ENCODE results near the gene ZNF24. TPM values are rescaled to one million over a fixed set of nuclear protein-coding genes. Genes with fewer than 3 reads are reported as not detected.

Gene ZNF24
- total and polyA plus RNA-seq, 2 donors (not counting 1 experiment from before 2014, with no cell fraction given), result 16.9 to 33.9 TPM

- no peaks in the 10 kb centered on the region for H3K36me3 ChIP-seq (ENCODE audit: control insufficient read depth, insufficient read depth, low read length)
- no peaks in the 10 kb centered on the region for H4K20me1 ChIP-seq (ENCODE audit: control insufficient read depth, extremely low read depth, insufficient read depth, low read length)
- no peak for TF ChIP-seq EZH2 (IDR thresholded peaks at IDR 0.05; ENCODE audit: low read length, missing control alignments)
- TF ChIP-seq, protein P1, sequence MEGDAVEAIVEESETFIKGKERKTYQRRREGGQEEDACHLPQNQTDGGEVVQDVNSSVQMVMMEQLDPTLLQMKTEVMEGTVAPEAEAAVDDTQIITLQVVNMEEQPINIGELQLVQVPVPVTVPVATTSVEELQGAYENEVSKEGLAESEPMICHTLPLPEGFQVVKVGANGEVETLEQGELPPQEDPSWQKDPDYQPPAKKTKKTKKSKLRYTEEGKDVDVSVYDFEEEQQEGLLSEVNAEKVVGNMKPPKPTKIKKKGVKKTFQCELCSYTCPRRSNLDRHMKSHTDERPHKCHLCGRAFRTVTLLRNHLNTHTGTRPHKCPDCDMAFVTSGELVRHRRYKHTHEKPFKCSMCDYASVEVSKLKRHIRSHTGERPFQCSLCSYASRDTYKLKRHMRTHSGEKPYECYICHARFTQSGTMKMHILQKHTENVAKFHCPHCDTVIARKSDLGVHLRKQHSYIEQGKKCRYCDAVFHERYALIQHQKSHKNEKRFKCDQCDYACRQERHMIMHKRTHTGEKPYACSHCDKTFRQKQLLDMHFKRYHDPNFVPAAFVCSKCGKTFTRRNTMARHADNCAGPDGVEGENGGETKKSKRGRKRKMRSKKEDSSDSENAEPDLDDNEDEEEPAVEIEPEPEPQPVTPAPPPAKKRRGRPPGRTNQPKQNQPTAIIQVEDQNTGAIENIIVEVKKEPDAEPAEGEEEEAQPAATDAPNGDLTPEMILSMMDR (conservative IDR thresholded peaks at IDR 0.05 in 1 of 2, IDR thresholded peaks at IDR 0.05 in 1 of 2; ENCODE audit: low read depth in 1 of 2, low read length in 2 of 2), result no peak
Observed at GRCh38 chr18:35326695-35327387, 17.4 kb downstream of the ZNF24 start.

DNA sequence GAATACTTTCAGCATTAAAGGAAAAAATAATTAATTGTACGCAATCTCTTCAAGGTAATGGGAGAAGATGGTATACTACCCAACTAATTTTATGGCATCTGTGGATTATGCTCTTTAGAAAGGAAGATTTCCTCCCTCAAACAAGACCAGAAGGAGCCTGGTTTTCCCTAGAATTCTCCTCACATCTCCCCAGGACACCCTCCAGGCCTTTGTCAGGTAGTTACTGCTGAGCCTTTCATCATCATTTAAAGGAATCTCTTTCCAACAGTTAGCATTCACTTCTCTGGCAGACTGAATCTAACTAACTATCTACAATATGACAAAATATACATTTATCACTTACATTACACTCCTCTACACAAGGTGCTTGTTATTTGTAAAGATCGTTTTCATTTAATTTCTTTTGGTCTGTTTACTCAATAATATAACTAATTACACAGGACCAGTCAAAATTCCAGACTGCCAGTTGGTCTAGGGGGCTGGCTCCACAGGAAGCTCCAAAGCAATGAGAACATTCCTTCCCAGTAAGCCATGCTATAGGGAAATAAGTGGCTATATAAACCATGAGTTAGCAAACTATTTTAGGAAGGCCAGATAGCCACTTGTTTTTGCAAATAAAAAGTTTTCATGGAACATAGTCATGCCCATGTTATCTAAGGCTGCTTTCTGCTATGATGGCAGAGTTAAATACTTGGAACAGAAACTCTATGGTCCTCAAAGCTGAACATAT, 19.1 kb downstream of the ZNF24 start:
- H3K9ac ChIP-seq (ENCODE audit: insufficient read depth, low read length), result no peak overlapping the region

More at GRCh38 chr18:35326695-35327387, 17.4 kb downstream of the ZNF24 start:
- Histone ChIP-seq H2AFZ (ENCODE audit: low read length) (no peak overlapping the region), H3K27me3 (ENCODE audit: control insufficient read depth, insufficient read depth, low read length) (no peaks in the 10 kb centered on the region), H3K27ac (ENCODE audit: insufficient read depth, low read length) (no peak overlapping the region), H3K4me3 (replicated peaks in 1 of 4; ENCODE audit: control extremely low read depth in 1 of 4, insufficient read depth in 1 of 4, low read depth in 3 of 4, low read length in 4 of 4) (no peak overlapping the region), H3K79me2 (ENCODE audit: control insufficient read depth, insufficient read depth, low read length) (no peaks in the 10 kb centered on the region), H3K4me1 (ENCODE audit: control insufficient read depth, extremely low read depth, insufficient read depth, low read length) (no peaks in the 10 kb centered on the region), H3K9ac (ENCODE audit: insufficient read depth, low read length) (no peak overlapping the region), H3K4me2 (ENCODE audit: extremely low read depth, insufficient read depth, low read length) (no peak overlapping the region), H3K9me3 (ENCODE audit: control insufficient read depth, insufficient read depth, low read depth, low read length) (no peaks in the 10 kb centered on the region)
- DNase-seq (ENCODE audit: low read depth in 2 of 2), result no peak

More for the DNA sequence above, 19.1 kb downstream of the ZNF24 start:
- peak in 1 of 2 donors; percentile 19 for DNase-seq (ENCODE audit: low read depth in 2 of 2)
- H3K79me2 ChIP-seq (ENCODE audit: control insufficient read depth, insufficient read depth, low read length), result no peaks in the 10 kb centered on the region
- no peaks in the 10 kb centered on the region for H3K9me3 ChIP-seq (ENCODE audit: control insufficient read depth, insufficient read depth, low read depth, low read length)
- no peak overlapping the region for H3K27ac ChIP-seq (ENCODE audit: insufficient read depth, low read length)
- TF ChIP-seq, protein P1 (conservative IDR thresholded peaks at IDR 0.05 in 1 of 2, IDR thresholded peaks at IDR 0.05 in 1 of 2; ENCODE audit: low read depth in 1 of 2, low read length in 2 of 2), result no peak
- TF ChIP-seq EZH2 (IDR thresholded peaks at IDR 0.05; ENCODE audit: low read length, missing control alignments), result no peak
- H2AFZ ChIP-seq (ENCODE audit: low read length), result no peak overlapping the region
- H3K4me1 ChIP-seq (ENCODE audit: control insufficient read depth, extremely low read depth, insufficient read depth, low read length), result no peaks in the 10 kb centered on the region
- H3K4me2 ChIP-seq (ENCODE audit: extremely low read depth, insufficient read depth, low read length), result no peak overlapping the region
- no peaks in the 10 kb centered on the region for H3K27me3 ChIP-seq (ENCODE audit: control insufficient read depth, insufficient read depth, low read length)
- no peaks in the 10 kb centered on the region for H3K36me3 ChIP-seq (ENCODE audit: control insufficient read depth, insufficient read depth, low read length)
- H4K20me1 ChIP-seq (ENCODE audit: control insufficient read depth, extremely low read depth, insufficient read depth, low read length), result no peaks in the 10 kb centered on the region
- H3K4me3 ChIP-seq (replicated peaks in 1 of 4; ENCODE audit: control extremely low read depth in 1 of 4, insufficient read depth in 1 of 4, low read depth in 3 of 4, low read length in 4 of 4), result no peak overlapping the region
